DMS79 (cell line): ENCODE measurements around the gene IFT27.

Experiments used
- DNase-seq: peaks from one replicate; lab custom pipeline; 2025; lab: John Stamatoyannopoulos, UW

IFT27 gene, protein sequence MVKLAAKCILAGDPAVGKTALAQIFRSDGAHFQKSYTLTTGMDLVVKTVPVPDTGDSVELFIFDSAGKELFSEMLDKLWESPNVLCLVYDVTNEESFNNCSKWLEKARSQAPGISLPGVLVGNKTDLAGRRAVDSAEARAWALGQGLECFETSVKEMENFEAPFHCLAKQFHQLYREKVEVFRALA

DNA sequence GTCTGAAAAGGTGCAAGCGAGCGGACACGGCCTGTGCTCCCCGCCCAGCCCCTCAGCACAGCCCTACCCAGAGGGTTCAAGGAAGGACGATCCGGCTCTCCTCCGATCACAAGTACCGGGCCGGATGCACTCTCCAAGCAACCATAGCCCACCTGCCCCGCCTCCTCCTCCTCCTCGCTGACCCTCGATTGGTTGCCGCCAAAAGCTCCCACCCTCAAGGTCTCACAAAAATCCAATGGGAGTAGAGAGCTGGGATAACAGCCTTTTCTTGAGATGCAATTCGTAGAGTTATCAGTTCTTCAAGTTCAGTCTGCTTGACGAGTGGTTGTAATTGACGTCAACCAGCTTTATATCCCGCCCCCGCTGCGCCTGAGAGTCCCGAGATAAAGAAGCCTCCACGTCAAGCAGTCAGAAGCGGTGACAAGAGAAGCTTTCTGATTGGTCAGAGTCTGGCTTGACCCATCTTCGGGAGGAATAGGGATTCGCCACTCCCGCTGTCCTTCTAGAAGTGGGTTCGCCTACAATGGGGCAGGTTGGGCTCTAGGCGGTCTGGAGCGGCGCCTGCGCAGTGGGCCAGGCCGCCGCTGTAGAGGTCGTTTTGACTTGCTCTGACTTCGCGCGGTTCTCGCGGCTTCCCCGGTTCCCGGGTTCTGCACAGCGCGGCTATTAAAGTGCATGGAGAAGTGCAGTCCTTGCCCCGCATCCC, at the start of gene IFT27:
Gene IFT27, minus strand, starts transcription at position 156 of the 706 bp plus-strand sequence. CDS start 412 bp downstream, outside the sequence.
- DNase-seq = peak; percentile 98

DNA sequence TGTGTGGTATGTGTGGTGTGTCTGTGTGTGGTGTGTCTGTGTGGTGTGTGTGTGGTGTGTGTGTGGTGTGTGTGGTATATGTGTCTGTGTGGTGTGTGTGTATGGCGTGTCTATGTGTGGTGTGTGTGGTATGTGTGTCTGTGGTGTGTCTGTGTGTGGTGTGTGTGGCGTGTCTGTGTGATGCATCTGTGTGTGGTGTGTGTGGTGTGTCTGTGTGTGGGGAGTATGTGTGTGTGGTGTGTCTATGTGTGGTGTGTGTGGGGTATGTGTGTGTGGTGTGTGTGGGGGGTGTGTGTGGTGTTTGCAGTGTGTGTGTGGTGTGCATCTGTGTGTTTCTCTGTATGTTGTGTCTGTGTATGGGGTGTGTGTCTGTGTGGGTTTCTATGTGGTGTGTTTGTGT, 48.7 kb upstream of the IFT27 start:
- DNase-seq = no peak

DNA sequence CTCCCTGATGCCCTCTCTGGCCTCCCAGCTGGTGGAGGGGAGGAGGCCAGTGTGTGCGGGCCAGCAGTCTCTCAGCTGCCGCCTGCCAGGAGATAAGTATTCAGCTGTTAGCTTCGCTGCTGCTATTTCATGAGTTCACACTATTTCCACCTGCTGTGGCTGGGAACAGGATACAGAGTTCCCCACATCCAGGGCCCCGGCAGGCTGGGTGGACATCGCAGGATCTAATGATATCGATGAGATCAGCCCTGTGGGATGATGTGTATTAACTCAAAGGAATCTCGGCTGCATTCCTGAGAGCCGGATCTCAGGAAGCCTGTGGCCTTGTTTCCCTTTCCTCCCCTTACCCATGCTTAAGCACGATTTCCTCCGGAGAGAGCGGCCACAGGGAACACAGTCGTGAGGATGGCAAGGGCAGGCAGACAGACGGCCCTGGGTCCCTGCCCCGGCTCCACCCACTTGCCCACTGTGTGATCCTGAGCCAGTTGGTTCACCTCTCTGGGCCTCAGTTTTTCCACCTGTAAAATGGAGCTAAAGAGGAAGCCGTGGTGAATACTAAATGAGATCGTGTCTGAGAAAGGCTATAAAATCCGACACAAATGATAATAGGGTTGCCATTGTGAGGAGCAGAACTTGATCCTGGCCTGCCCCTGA, 47.4 kb upstream of the IFT27 start:
- DNase-seq = no peak

DNA sequence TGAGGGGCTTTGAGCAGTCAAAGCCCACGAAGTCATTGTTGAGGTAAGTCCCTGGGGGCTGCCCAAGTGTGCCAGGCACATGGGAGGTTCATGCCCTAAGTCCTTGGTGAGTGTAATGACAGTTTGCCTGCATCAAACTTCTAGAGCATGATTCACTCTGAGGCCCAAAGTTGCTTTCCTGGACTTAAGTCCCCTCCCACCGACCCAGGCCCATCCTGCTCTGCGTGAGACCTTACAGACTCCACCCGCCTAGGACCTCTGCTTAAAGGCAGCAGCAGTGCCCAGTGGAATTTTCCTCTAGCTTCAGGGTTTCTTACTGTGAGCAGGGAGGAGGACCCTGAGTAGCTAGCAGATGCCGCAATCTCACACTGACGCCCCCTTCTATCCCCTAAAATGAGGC, 46.7 kb upstream of the IFT27 start:
- DNase-seq = no peak

DNA sequence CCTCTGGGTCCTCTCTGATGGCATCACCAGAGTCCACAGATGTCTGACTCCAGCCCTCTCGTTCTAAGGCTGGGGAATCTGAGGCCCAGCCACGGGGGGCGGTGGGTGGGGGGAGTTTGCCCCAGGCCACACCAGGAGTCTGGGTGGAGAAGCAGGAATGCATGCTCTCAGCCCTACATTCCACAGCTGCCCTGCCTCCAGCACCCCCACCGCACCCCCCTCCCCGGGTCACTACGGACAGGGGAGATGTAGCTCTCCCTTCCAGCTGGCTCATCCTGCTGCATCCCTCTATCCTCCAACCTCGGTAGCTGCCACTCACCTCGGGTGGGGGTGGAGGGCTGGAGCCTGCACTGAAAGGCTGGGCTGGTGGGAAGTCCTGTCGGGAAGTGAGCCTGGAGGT, 43.2 kb upstream of the IFT27 start:
- DNase-seq = no peak

DNA sequence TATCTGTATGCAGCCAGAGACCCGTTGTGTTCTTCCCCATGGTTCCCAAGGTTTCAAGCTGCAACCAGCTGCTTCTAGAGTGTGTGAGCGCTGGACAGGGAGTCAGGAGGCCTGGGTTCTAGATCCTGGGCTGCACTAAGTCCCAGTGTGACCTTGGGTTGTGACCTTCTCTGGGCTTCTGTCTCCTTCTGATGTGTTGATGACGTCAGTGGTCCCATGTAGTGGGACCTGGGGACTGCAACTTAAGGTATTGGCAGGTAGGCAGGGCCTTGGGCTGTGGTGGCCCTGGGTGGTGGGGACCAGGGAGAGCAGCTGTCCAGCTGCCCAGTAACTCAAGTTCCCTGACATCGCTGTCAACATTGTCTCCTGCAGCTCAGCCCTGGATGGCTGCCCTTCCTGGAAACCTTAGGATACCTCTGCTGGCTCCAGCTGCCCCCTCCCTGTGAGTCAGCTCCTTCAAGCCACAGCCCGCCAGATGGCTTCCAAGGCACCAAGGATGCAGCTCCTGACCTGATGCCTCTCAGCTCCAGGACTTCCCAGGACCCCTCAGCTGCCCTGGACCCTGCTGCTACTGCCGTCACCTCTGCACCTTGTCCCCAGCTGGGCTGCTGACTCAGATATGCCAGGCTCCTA, 42.2 kb upstream of the IFT27 start:
- DNase-seq = no peak

DNA sequence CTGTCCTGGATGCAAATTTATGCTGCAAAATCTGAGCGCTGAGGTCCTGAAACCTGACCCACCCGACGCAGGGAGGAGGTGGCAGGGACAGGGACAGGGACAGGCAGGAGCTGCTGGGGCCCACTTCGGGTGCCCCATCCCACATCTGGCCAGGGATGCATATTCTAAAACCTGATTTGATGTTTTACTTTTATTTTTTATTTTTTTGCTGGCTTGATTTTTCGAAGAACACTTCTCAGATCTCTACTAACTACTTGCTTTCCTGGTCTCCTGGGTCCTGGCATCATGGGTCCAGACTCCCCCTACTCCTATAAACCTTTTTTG, 41.6 kb upstream of the IFT27 start:
- no peak for DNase-seq

DNA sequence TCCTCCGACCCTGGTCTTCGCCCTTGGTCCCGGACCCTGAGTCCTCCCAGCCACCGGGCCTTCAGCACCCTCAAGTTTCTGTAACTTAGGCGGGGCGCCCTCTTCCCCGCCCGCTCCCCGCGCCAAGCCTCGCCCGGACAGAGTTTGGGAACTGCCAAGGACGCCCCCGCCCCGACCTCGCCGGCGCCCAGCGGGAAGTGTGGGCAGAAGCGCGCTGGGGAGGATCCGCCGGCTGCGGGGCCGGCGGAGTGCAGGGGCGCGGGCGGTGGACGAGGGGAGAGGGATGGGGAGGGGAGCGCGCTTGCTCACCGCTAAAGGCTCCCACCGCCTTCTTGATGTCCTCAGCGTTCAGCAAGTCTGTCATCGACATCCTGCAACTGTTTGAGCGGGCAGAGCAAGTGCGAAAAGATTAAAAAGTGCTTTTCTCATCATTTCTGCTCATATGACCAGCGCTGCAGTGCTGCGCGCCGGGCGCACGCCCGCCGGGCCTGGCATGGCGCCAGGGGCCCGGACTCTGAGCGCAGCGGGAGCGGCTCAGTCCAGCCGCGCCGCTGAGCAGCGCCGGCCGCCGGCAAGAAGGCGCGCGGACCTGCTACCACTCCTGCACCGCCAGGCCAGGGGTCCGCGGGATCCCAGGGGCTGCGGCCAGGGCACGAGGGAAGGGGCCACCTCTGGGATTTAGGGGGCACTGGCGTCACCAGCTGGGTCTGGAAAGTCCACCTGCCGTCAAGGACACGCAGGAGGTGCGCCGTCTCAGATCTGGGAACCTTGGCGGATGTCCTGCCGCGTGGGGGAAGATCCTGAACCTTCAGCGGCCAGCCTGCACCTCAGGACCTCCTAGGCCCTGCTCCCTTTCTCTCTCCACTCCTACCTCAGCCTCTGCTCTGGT, 41.0 kb upstream of the IFT27 start, which contains the start of gene PVALB:
Gene PVALB, minus strand, starts transcription at position 400 of the 889 bp plus-strand sequence. Its CDS starts 30 bp downstream, at position 370.
- DNase-seq = no peak

DNA sequence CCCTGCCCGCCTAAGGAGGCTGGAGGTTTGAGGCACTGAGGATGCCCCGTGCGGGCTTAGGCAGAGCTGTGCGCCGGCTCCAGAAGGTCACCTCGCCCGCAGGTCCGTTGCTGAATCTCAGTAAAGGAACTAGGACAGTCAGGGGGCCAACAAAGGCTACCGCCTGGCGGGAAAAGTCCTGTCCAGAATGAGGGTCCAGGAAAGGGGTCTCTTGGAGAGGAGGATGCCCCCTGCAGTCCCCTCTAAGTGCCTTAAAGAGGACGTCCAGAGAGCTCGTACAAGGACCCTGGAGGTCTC, 40.4 kb upstream of the IFT27 start:
- DNase-seq = no peak

DNA sequence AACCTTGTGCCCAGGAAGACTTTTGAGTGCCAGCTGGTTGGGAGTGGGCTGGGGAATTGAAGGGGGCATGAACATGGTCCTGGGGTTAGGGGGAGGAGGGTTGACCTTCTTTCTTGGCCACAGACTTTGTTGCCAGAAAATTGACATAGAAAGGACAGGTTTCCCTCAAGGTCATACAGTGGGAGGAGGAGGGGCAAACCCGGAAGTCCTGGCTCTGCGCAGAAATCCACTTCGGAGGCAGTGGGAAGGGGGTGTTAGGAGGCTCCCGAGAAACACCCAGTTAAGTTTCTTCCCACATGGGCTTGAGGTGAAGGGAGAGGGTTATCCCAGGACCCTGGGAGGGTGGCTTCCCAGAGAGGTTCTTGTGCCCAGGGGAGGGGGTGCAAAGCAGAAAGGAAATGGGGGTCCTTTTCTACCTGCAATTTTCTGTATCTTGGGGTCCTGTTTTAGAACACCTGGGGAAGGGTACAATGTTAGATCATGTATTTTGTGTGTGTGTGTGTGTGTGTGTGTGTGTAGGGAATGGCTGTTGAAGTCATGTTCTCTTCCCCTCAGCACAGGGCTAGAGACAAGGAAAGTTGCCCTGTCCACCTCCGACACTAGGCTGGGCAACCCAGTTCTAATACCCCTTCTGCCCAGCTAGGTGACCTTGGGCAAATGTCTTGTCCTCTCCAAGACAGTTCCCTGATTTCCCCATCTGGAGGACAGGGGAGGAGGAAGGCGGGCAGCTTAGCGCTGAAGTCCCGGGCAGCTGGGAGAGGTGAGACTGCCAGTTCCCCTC, 39.8 kb upstream of the IFT27 start:
- no peak for DNase-seq

DNA sequence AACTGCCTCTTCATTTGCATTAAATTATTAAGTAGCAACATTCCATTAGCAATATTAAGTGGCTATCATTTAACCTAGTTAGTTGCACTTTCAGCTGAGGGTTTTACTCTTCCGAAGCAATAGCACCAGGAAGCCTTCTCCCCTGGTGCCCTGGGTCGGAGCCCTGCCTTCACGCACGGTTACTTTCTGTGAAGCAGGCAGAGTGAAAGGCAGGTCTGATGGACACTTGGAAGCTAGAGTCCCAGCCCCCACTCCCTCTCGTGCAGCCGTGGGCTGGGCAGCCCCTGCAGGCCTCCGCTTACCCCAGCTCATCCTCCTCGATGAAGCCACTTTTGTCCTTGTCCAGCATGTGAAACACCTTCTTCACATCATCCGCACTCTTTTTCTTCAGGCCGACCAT, 38.9 kb upstream of the IFT27 start:
- DNase-seq = no peak

DNA sequence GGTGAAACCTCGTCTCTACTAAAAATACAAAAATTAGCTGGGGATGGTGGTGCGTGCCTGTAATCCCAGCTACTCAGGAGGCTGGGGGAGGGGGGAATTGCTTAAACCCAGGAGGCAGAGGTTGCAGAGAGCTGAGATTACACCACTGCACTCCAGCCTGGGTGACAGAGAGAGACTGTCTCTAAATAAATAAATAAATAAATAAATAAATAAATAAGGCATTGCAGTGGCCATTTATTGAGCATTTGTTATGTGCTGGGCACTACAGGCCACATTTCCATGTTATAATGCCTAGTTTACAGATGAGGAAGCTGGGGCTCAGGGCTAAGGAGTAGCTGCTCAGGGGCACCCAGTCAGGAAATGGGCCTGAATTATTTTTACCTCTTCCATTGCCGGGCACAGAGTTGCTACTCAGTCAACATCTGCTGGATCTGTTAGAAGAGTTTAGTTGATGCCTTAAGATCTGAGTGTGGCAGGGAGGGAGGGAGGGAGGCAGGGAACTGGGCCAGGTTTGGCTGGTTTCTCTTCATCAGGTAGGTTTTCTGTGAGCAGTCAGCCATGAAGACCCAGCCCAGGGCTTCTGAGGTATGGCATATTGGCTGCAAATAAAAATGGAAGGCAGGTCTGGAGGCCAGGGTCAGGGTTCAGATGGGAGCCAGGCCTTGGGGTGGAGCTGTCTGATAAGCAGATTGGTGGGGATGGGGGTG, 35.3 kb upstream of the IFT27 start:
- peak; percentile 24 for DNase-seq

DNA sequence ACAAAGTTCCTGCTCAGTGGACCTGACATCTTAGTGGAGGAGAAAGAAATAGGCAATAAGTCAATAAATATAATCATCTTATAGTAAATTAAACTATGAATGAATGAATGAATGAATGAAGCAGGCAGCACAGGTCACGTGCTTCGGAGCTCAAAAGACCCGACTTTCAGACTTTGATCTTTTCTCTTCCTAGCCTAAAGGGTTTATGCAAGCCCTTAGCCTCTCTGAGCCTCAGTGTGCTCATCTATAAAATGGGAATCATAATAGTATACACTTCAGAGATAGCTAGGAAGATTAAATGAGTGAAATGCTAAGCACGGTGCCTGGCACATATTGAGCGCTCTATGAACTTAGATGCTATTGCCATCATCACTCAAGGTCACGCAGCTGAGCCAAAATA, 33.4 kb upstream of the IFT27 start:
- no peak for DNase-seq

DNA sequence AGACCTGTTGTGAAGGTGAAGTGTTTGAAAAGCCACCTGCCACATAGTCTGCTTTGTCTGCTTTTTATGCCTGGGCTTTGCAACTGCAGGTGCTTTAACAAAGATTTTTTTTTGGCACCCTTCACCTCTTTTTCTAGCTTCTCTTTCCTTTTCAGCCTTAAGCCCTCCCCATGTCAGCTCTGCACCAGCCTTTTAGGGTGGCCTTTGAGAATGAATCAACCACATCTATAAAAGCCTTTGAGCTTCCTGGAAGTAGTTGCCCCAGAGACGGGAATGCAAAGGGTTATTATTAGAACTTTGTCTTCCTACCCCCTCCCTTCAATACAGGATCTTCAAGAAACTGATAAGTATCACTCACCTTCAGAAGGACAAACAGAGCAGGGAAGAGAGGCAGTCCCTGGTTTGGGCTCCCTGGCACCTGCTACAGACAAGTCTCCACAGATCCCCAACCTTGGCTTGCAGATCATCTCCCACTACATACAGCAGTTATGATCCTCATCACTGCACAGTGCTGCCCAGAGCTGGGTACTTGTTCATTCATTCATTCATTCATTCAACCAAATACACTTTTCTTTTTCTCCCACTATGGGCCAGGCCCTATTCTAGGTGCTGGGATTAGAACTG, 32.9 kb upstream of the IFT27 start:
- DNase-seq = peak; percentile 77

DNA sequence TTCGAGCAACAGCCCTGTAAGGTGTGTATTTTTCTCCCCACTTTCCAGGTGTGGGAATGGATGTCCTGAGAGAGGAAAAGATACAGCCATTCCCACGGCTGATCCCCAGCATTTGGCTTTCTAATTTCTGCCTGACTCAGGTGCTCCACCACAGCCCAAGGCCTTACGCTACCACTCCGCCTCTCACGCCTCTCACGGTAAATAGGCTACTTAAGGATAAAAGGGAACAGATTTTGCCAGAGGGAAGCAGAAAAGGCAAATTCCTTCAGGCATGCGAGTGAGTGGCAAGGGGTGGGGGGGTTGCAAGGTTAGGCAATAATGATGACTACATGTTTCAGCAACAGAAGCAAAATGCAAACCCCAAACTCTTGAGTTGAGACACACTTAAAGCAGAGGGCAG, 31.7 kb upstream of the IFT27 start:
- no peak for DNase-seq

DNA sequence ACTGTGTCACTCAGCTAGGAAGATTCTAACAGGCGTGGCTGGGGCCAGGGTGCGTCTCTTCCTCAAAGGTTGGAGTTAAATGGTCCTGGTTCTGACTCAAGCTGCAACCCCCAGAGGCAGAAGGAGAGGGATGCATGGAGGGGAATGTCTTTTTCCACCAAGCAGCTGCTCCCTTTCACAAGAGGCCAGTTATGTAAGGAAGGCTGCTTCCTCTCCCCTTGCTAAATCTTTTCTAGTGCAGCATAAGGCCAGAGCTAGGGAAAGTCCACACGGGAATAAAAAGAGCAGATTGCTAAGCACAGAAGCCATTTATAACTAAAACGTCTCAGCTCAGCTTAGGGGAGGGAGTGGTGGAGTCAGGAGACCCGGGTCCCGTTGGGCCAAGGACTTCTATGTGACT, 30.9 kb upstream of the IFT27 start:
- no peak for DNase-seq

DNA sequence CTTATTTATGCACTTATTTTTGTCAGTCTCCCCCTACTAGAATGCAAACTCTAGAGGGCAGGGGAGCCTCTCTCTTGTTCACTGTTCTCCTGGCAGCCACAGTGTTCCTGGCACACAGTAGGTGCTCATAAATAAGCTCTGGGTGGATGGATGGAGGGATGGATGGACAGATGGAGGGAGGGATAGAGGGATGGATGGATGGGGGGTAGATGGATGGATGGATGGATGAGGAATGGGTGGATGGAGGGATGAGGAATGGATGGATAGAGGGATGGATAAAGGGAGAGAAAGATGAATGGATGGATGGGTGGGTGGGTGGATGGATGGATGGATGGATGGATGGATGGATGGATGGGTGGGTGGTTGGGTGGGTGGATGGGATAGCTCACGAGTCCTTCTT, 27.4 kb upstream of the IFT27 start:
- no peak for DNase-seq

DNA sequence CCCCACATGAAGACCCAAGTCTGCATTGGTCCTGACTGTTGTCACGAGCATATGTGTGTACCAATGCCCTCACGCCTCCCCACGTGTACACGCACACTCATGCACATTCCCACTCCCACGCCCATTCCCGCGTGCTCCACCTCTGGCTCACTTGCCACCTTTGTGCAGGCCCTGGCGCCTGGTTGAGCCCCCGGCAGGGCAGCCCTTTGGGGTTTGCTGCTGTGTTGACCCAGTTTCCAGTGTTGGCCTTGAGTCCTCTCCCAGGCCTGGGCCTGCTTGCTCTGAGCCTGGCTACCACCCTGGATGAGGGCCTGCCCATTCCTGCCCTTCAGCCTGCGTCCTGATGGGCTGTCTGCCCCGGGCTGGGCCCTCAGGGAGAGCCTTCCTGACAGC, 22.8 kb upstream of the IFT27 start:
- DNase-seq = no peak

DNA sequence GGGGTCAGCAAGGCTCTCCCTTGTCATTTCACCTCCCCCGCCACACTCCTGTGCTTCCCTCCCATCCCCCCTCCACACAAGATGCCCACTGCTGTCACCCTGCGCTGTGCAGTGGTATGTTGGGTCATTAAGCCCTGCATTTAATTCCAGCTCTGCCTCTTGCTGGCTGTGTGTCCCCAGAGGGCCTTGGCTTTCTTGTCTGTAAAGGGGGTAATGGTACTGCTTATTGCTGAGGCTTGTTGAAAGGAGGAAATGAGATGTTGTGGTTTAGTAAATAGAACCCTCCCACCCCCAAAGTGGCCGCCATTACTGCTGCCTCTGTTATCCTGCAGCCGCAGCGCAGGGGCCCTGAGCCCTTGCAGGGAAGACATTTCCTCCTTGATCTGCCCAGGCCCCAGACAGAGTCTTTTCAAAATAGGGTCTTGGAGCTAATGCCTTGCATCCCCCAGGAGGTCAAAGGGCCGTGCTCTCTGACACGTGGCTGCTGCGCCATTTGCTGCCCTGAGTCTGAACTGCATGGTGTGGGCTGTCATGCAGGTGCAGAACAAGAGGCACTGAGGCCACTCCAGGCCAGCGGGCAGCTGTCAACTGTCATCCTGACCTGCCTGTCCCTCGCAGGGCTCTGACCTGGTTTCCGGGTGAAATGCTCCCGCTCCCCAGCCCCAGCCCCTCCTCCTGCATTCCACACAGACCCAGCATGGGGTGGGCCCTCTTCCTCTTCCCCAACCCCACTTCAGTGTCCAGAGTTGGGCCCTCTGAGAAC, 22.2 kb upstream of the IFT27 start:
- no peak for DNase-seq

DNA sequence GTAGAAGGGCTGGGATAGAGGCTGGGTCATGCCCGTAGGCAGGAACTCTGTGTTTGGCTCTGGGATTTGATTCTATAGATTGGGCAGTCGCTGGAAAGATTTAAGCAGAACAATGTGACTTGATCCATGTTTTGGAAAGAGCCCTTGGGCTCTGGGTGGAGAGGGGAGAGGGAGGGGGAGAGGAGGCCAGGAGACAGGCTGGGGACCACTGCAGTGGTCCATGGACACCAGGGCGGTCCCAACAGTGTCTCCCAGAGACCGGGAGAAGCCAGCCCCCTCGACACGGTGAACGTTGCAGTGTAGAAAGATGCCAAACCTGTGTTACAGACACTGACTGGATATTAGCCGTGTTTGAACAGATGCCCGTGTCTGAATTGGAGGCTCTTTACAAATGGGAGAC, 21.5 kb upstream of the IFT27 start:
- DNase-seq = no peak
